Measurements from ENCODE around the gene FAM3C.

The FAM3C gene

GRCh38 chr7:121420976-121421375, 24.9 kb upstream of the FAM3C start:
- TF ChIP-seq, protein P1, sequence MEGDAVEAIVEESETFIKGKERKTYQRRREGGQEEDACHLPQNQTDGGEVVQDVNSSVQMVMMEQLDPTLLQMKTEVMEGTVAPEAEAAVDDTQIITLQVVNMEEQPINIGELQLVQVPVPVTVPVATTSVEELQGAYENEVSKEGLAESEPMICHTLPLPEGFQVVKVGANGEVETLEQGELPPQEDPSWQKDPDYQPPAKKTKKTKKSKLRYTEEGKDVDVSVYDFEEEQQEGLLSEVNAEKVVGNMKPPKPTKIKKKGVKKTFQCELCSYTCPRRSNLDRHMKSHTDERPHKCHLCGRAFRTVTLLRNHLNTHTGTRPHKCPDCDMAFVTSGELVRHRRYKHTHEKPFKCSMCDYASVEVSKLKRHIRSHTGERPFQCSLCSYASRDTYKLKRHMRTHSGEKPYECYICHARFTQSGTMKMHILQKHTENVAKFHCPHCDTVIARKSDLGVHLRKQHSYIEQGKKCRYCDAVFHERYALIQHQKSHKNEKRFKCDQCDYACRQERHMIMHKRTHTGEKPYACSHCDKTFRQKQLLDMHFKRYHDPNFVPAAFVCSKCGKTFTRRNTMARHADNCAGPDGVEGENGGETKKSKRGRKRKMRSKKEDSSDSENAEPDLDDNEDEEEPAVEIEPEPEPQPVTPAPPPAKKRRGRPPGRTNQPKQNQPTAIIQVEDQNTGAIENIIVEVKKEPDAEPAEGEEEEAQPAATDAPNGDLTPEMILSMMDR (IDR thresholded peaks at IDR 0.05; ENCODE audit: insufficient read depth, low read length), result no peak
- TF ChIP-seq, protein P2, sequence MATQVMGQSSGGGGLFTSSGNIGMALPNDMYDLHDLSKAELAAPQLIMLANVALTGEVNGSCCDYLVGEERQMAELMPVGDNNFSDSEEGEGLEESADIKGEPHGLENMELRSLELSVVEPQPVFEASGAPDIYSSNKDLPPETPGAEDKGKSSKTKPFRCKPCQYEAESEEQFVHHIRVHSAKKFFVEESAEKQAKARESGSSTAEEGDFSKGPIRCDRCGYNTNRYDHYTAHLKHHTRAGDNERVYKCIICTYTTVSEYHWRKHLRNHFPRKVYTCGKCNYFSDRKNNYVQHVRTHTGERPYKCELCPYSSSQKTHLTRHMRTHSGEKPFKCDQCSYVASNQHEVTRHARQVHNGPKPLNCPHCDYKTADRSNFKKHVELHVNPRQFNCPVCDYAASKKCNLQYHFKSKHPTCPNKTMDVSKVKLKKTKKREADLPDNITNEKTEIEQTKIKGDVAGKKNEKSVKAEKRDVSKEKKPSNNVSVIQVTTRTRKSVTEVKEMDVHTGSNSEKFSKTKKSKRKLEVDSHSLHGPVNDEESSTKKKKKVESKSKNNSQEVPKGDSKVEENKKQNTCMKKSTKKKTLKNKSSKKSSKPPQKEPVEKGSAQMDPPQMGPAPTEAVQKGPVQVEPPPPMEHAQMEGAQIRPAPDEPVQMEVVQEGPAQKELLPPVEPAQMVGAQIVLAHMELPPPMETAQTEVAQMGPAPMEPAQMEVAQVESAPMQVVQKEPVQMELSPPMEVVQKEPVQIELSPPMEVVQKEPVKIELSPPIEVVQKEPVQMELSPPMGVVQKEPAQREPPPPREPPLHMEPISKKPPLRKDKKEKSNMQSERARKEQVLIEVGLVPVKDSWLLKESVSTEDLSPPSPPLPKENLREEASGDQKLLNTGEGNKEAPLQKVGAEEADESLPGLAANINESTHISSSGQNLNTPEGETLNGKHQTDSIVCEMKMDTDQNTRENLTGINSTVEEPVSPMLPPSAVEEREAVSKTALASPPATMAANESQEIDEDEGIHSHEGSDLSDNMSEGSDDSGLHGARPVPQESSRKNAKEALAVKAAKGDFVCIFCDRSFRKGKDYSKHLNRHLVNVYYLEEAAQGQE (IDR thresholded peaks at IDR 0.05; ENCODE audit: insufficient replicate concordance, low read depth), result no peak
- no peak for TF ChIP-seq SPI1 (IDR thresholded peaks at IDR 0.05; ENCODE audit: borderline replicate concordance, low read depth)
- TF ChIP-seq GABPA (IDR thresholded peaks at IDR 0.05; ENCODE audit: low read depth), result no peak
- TF ChIP-seq POLR2AphosphoS5 (IDR thresholded peaks at IDR 0.05; ENCODE audit: low read depth), result no peak
- Histone ChIP-seq H3K4me3 (replicated peaks; ENCODE audit: insufficient read depth, low read length) (no peak overlapping the region), H3K27ac (replicated peaks) (no peak overlapping the region), H3K27me3 (ENCODE audit: insufficient read depth, poor library complexity, severe bottlenecking) (no peaks in the 10 kb centered on the region)
- no peak for DNase-seq (ENCODE audit: low read depth in 1 of 2, low spot score in 1 of 2)

GRCh38 chr7:121419201-121420148, 23.4 kb upstream of the FAM3C start:
- Histone ChIP-seq H3K4me3 (replicated peaks; ENCODE audit: insufficient read depth, low read length) (no peak overlapping the region), H3K27ac (replicated peaks) (no peak overlapping the region), H3K27me3 (ENCODE audit: insufficient read depth, poor library complexity, severe bottlenecking) (no peaks in the 10 kb centered on the region)
- no peak for DNase-seq (ENCODE audit: low read depth in 1 of 2, low spot score in 1 of 2)
- no peak for TF ChIP-seq SPI1 (IDR thresholded peaks at IDR 0.05; ENCODE audit: borderline replicate concordance, low read depth)
- TF ChIP-seq GABPA (IDR thresholded peaks at IDR 0.05; ENCODE audit: low read depth), result no peak
- TF ChIP-seq, protein P1 (IDR thresholded peaks at IDR 0.05; ENCODE audit: insufficient read depth, low read length), result no peak
- no peak for TF ChIP-seq POLR2AphosphoS5 (IDR thresholded peaks at IDR 0.05; ENCODE audit: low read depth)
- TF ChIP-seq, protein P2 (IDR thresholded peaks at IDR 0.05; ENCODE audit: insufficient replicate concordance, low read depth), result no peak

DNA sequence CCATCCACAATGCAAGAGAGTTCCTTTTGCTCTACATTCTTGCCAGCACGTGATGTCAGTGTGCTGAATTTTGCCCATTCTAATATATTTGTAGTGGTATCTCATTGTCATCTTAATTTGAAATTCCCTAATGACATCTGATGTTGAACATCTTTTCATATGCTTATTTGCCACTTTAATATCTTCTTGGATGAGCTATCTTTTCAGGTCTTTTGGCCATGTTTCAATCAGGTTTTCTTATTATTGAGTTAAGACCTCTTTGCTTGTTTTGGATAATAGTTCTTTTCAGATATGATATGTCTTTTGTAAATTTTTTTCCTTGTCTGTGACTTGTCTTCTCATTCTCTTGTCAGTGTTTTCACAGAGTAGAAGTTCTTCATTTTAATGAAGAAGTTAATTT, 20.4 kb upstream of the FAM3C start:
- no peak for TF ChIP-seq GABPA (IDR thresholded peaks at IDR 0.05; ENCODE audit: low read depth)
- TF ChIP-seq, protein P1 (IDR thresholded peaks at IDR 0.05; ENCODE audit: insufficient read depth, low read length), result no peak
- TF ChIP-seq, protein P2 (IDR thresholded peaks at IDR 0.05; ENCODE audit: insufficient replicate concordance, low read depth), result no peak
- no peak for TF ChIP-seq SPI1 (IDR thresholded peaks at IDR 0.05; ENCODE audit: borderline replicate concordance, low read depth)
- TF ChIP-seq POLR2AphosphoS5 (IDR thresholded peaks at IDR 0.05; ENCODE audit: low read depth), result no peak
- H3K27ac ChIP-seq (replicated peaks), result no peak overlapping the region
- peaks cover 4% of the 10 kb centered on the region for H3K27me3 ChIP-seq (ENCODE audit: insufficient read depth, poor library complexity, severe bottlenecking)
- H3K4me3 ChIP-seq (replicated peaks; ENCODE audit: insufficient read depth, low read length), result no peak overlapping the region
- DNase-seq (ENCODE audit: low read depth in 1 of 2, low spot score in 1 of 2), result no peak
